IMR-90 (cell line): ENCODE data around the gene GUCD1. TPM values are rescaled to one million over a fixed set of nuclear protein-coding genes. Genes with fewer than 3 reads are reported as not detected.

Experiments used
- ATAC-seq: fragments of 200-7000 bp; cut with Tn5 transposase; 2 replicates; pipeline ENCODE4 v1.9.1; 2020; ENCODE audit warnings: low read depth, mild to moderate bottlenecking, moderate library complexity
- BruUV-seq: library from RNA; stranded (reverse); fragments of 400-500 nt; replicated peaks from 2 replicates; lab custom pipeline; 2021; lab: Mats Ljungman, UMichigan
- CTCF ChIA-PET: fragments of 300-600 bp; formaldehyde crosslinking; extraction: SDS; loops from one replicate; lab custom pipeline; 2021; ENCODE audit warnings: antibody characterized with exemption; lab: Yijun Ruan, JAX
- POLR2A ChIA-PET: fragments of 300-600 bp; sonication (Branson Sonifier 250); formaldehyde crosslinking; loops from one replicate; lab custom pipeline; 2022; ENCODE audit warnings: antibody characterized with exemption; ENCODE audit not compliant: unreplicated experiment; lab: Charles Lee
- DNase-seq: peaks from one replicate; pipeline ENCODE4 v3.0.0; 2013
- H2AFZ ChIP-seq: replicated peaks from 2 replicates; pipeline ENCODE3; 2013; ENCODE audit warnings: low read length, mild to moderate bottlenecking; ENCODE audit not compliant: poor library complexity
- H2AK5ac ChIP-seq: 2 replicates; pipeline ENCODE4 v1.6.1; 2013; ENCODE audit warnings: low read depth, low read length, inconsistent platforms
- H2AK9ac ChIP-seq: replicated peaks from 2 replicates; pipeline ENCODE3; 2013; ENCODE audit warnings: mild to moderate bottlenecking, low read depth, low read length, moderate library complexity; ENCODE audit not compliant: poor library complexity
- H2BK120ac ChIP-seq: 2 replicates; pipeline ENCODE4 v1.6.1; 2013; ENCODE audit warnings: low read depth, low read length, inconsistent platforms
- H2BK15ac ChIP-seq: 3 replicates; pipeline ENCODE4 v1.6.1; 2013; ENCODE audit warnings: low read depth, low read length, inconsistent platforms
- H2BK20ac ChIP-seq: 2 replicates; pipeline ENCODE4 v1.6.1; 2013; ENCODE audit warnings: low read depth, mild to moderate bottlenecking, inconsistent platforms, low read length, moderate library complexity
- H2BK5ac ChIP-seq: 2 replicates; pipeline ENCODE4 v1.6.1; 2013; ENCODE audit warnings: mild to moderate bottlenecking, low read depth, low read length, inconsistent platforms; ENCODE audit not compliant: poor library complexity, severe bottlenecking
- H3K14ac ChIP-seq: replicated peaks from 2 replicates; pipeline ENCODE4 v1.6.1; 2013; ENCODE audit warnings: low read depth, low read length, inconsistent platforms
- H3K18ac ChIP-seq: 2 replicates; pipeline ENCODE4 v1.6.1; 2013; ENCODE audit warnings: low read depth, low read length, control low read depth
- H3K23ac ChIP-seq: 2 replicates; pipeline ENCODE4 v1.6.1; 2013; ENCODE audit warnings: low read depth, low read length, inconsistent platforms
- H3K27ac ChIP-seq: 2 replicates; pipeline ENCODE4 v1.5.1; 2013; ENCODE audit warnings: mild to moderate bottlenecking, control low read depth, low read length; ENCODE audit not compliant: insufficient read depth
- H3K27me3 ChIP-seq: 2 replicates; pipeline ENCODE4 v1.6.1; 2013; ENCODE audit warnings: low read length; ENCODE audit not compliant: control insufficient read depth, insufficient read depth
- H3K36me3 ChIP-seq: 2 replicates; pipeline ENCODE4 v1.6.1; 2013; ENCODE audit warnings: low read length, mixed read lengths; ENCODE audit not compliant: control insufficient read depth, insufficient read depth
- H3K4ac ChIP-seq: 2 replicates; pipeline ENCODE4 v1.6.1; 2013; ENCODE audit warnings: low read depth, low read length, inconsistent platforms
- H3K4me1 ChIP-seq: 2 replicates; pipeline ENCODE4 v1.6.1; 2013; ENCODE audit warnings: low read length, mixed read lengths; ENCODE audit not compliant: control insufficient read depth, insufficient read depth
- H3K4me2 ChIP-seq: 2 replicates; pipeline ENCODE4 v1.6.1; 2013; ENCODE audit warnings: low read depth, mild to moderate bottlenecking, control low read depth, low read length, moderate library complexity
- H3K4me3 ChIP-seq: 2 replicates; pipeline ENCODE4 v1.5.1; 2013; ENCODE audit warnings: low read depth, mild to moderate bottlenecking, control low read depth, low read length, moderate library complexity; ENCODE audit not compliant: insufficient read depth
- H3K56ac ChIP-seq: 2 replicates; pipeline ENCODE4 v1.6.1; 2013; ENCODE audit warnings: low read length, inconsistent platforms; ENCODE audit not compliant: insufficient read depth; ENCODE audit errors: extremely low read depth
- H3K79me1 ChIP-seq, 2 experiments: 2 replicates each; pipeline ENCODE4 v1.6.1; 2013; ENCODE audit warnings: low read length in 2 of 2, inconsistent platforms in 1 of 2, low read depth in 1 of 2
- H3K9ac ChIP-seq: 2 replicates; pipeline ENCODE4 v1.6.1; 2013; ENCODE audit warnings: low read depth, low read length, control low read depth
- H3K9me1 ChIP-seq: 2 replicates; pipeline ENCODE4 v1.6.1; 2013; ENCODE audit warnings: low read length, inconsistent platforms; ENCODE audit not compliant: insufficient read depth
- H3K9me3 ChIP-seq: 2 replicates; pipeline ENCODE4 v1.6.1; 2013; ENCODE audit warnings: low read length; ENCODE audit not compliant: control insufficient read depth, insufficient read depth
- H4K20me1 ChIP-seq: 2 replicates; pipeline ENCODE4 v1.6.1; 2013; ENCODE audit warnings: low read length, inconsistent platforms; ENCODE audit not compliant: insufficient read depth
- H4K5ac ChIP-seq: 2 replicates; pipeline ENCODE4 v1.6.1; 2013; ENCODE audit warnings: mild to moderate bottlenecking, low read depth, low read length, control low read depth
- H4K8ac ChIP-seq, 2 experiments: 2 replicates each; pipeline ENCODE4 v1.6.1; 2013; ENCODE audit warnings: low read depth in 2 of 2, low read length in 2 of 2, control low read depth in 1 of 2, inconsistent platforms in 1 of 2
- H4K91ac ChIP-seq: 2 replicates; pipeline ENCODE4 v1.6.1; 2013; ENCODE audit warnings: low read depth, low read length, inconsistent platforms; ENCODE audit not compliant: insufficient read depth
- BHLHE40 ChIP-seq: fragments of 150-350 bp; IDR thresholded peaks from 2 replicates; pipeline ENCODE4 v1.6.1; 2016; ENCODE audit warnings: mild to moderate bottlenecking, low read depth, low read length
- CEBPB ChIP-seq: IDR thresholded peaks from 2 replicates; pipeline ENCODE4 v1.6.1; 2012; ENCODE audit warnings: low read depth, low read length, improper control_type of control experiment
- CHD1 ChIP-seq: IDR thresholded peaks from 2 replicates; pipeline ENCODE4 v1.6.1; 2012; ENCODE audit warnings: low read depth, low read length, improper control_type of control experiment
- FOS ChIP-seq: fragments of 150-350 bp; IDR thresholded peaks from 2 replicates; pipeline ENCODE4 v1.6.1; 2016; ENCODE audit warnings: low read depth, low read length
- MAFK ChIP-seq: IDR thresholded peaks from 2 replicates; pipeline ENCODE4 v1.6.1; 2012; ENCODE audit warnings: low read depth, low read length, improper control_type of control experiment
- MAZ ChIP-seq: IDR thresholded peaks from 2 replicates; pipeline ENCODE4 v1.6.1; 2012; ENCODE audit warnings: low read depth, mild to moderate bottlenecking, low read length, improper control_type of control experiment, moderate library complexity, borderline replicate concordance
- MXI1 ChIP-seq: IDR thresholded peaks from 2 replicates; pipeline ENCODE4 v1.6.1; 2012; ENCODE audit warnings: low read depth, mild to moderate bottlenecking, low read length, moderate library complexity, borderline replicate concordance
- NFE2L2 ChIP-seq: fragments of 150-350 bp; IDR thresholded peaks from 2 replicates; pipeline ENCODE4 v1.6.1; 2016; ENCODE audit warnings: low read depth, mild to moderate bottlenecking, low read length
- POLR2A ChIP-seq: IDR thresholded peaks from 2 replicates; pipeline ENCODE4 v1.6.1; 2012; ENCODE audit warnings: mild to moderate bottlenecking, low read depth, low read length
- RAD21 ChIP-seq: IDR thresholded peaks from 2 replicates; pipeline ENCODE4 v1.6.1; 2012; ENCODE audit warnings: low read length, improper control_type of control experiment
- RCOR1 ChIP-seq: IDR thresholded peaks from 2 replicates; pipeline ENCODE4 v1.6.1; 2012; ENCODE audit warnings: mild to moderate bottlenecking, low read length, improper control_type of control experiment; ENCODE audit not compliant: insufficient replicate concordance
- RFX5 ChIP-seq: IDR thresholded peaks from 2 replicates; pipeline ENCODE4 v1.8.0; 2012; ENCODE audit warnings: low read depth, mild to moderate bottlenecking, low read length, moderate library complexity
- SMC3 ChIP-seq: fragments of 150-350 bp; IDR thresholded peaks from 2 replicates; pipeline ENCODE4 v1.6.1; 2016; ENCODE audit warnings: low read depth, mild to moderate bottlenecking, antibody characterized with exemption, low read length, moderate library complexity
- WGBS, 2 experiments: methylation state at CpG; one replicate each; pipeline versions ENCODE4 v1.1.5 to v1.1.7; 2013; ENCODE audit warnings: missing lambda C conversion rate in 2 of 2; ENCODE audit not compliant: insufficient read length in 1 of 2; ENCODE audit errors: extremely low coverage in 2 of 2; 5-methylcytosine and 5-hydroxymethylcytosine counted together
- dilution Hi-C: fragments of 300-500 bp; cut with HindIII; formaldehyde crosslinking; loops from one replicate; pipeline ENCODE4 v1.14.3; 2018; ENCODE audit warnings: low sequenced_read_pairs; ENCODE audit not compliant: unreplicated experiment
- in situ Hi-C: fragments of 300-500 bp; cut with MboI; formaldehyde crosslinking; loops from 3 replicates; pipeline ENCODE4 v1.14.3; 2019; ENCODE audit warnings: low sequenced_read_pairs, inconsistent platforms, mixed read lengths
- intact Hi-C: fragments of 100-400 bp; cut with micrococcal nuclease; formaldehyde crosslinking; loops from 2 replicates; pipeline ENCODE4 v1.10.0; 2022
- polyA plus RNA-seq, 3 experiments: library from polyadenylated mRNA; depleted of rRNA; stranded (reverse); fragments of >200 nt; gene quantifications; 2 replicates each; pipeline ENCODE4 v1.2.3, GENCODE V29; 2012; ENCODE audit warnings: low replicate concordance in 1 of 3
- total RNA-seq: library from RNA; depleted of rRNA; stranded (reverse); fragments of >200 nt; gene quantifications from 2 replicates; pipeline ENCODE4 v1.2.3, GENCODE V29; 2012
- TF ChIP-seq, protein P1 (sequence below): conservative IDR thresholded peaks from 2 replicates; pipeline ENCODE4 v1.5.1; 2012; ENCODE audit warnings: mild to moderate bottlenecking, low read depth, low read length, improper control_type of control experiment
- TF ChIP-seq, protein P2 (sequence below): fragments of 150-350 bp; IDR thresholded peaks from 2 replicates; pipeline ENCODE4 v1.6.1; 2017; ENCODE audit warnings: mild to moderate bottlenecking, antibody characterized with exemption, low read length, low read depth
- TF ChIP-seq, protein P3 (sequence below): fragments of 150-350 bp; IDR thresholded peaks from 2 replicates; pipeline ENCODE4 v1.6.1; 2016; ENCODE audit warnings: low read depth, mild to moderate bottlenecking, low read length, moderate library complexity, borderline replicate concordance

GUCD1 gene
- total and polyA plus RNA-seq, 2 of the 4 experiments (the other 2 are of a cell fraction) = 97.6 to 143 TPM

DNA sequence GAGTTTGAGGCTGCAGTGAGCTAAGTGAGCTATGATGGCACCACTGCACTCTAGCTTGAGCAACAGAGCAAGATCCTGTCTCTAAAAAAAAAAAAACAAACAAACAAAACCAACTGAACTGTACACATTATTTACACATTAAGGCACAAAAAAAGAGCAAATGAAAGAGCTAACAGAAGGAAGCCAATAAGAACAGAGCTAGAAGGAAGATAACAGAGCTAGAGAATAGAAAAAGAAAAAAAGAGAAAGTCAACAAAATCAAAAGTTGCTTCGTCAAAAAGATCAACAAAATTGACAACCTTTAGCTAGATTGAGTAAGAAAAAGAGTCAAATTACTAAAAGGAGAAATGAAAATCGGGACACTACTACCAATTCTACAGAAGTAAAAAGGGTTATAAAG, 25.0 kb downstream of the GUCD1 start:
- DNase-seq (no peak), ATAC-seq (no peak)
- Histone ChIP-seq H3K23ac (no peak overlapping the region), H4K91ac (no peak overlapping the region), H3K9me3 (no peaks in the 10 kb centered on the region), H3K56ac (no peak overlapping the region), H2BK5ac (no peak overlapping the region), H2AFZ (no peak overlapping the region), H3K4ac (no peak overlapping the region), H3K14ac (no peak overlapping the region), H2AK9ac (no peak overlapping the region), H2BK15ac (no peak overlapping the region), H4K20me1 (no peaks in the 10 kb centered on the region), H3K27ac (no peak overlapping the region), H3K9ac (no peak overlapping the region), H3K18ac (no peak overlapping the region), H3K36me3 (no peaks in the 10 kb centered on the region), H3K4me2 (no peak overlapping the region), H4K8ac (no peak overlapping the region), H2BK120ac (no peak overlapping the region), H3K4me3 (no peak overlapping the region), H4K5ac (no peak overlapping the region), H2BK20ac (no peak overlapping the region), H2AK5ac (no peak overlapping the region), H3K79me1 (no peaks in the 10 kb centered on the region), H3K4me1 (no peaks in the 10 kb centered on the region), H3K9me1 (no peaks in the 10 kb centered on the region), H3K27me3 (peaks cover 9% of the 10 kb centered on the region)
- in situ Hi-C loops (no loop called here), dilution Hi-C loops (no loop called here), intact Hi-C loops (loop anchor here (5.0 kb wide), 1 partner anchor 343 kb away; no protein-coding TSS in a partner anchor)
- WGBS, 2 experiments = no CpG with 5 or more reads among the region's 2 CpGs
- ChIA-PET POLR2A (no interaction called here), CTCF (interaction anchor here (0.6 to 0.9 kb wide), 3 partner anchors 9 to 106 kb away, joined by 3 to 6 read pairs (median 3); no protein-coding TSS in a partner anchor)
- TF ChIP-seq RCOR1 (no peak), MAZ (no peak), FOS (no peak), MAFK (no peak), NFE2L2 (no peak), CEBPB (no peak), RAD21 (no peak), MXI1 (no peak), RFX5 (no peak), BHLHE40 (no peak), CHD1 (no peak), POLR2A (no peak), SMC3 (no peak)
- TF ChIP-seq, protein P1, sequence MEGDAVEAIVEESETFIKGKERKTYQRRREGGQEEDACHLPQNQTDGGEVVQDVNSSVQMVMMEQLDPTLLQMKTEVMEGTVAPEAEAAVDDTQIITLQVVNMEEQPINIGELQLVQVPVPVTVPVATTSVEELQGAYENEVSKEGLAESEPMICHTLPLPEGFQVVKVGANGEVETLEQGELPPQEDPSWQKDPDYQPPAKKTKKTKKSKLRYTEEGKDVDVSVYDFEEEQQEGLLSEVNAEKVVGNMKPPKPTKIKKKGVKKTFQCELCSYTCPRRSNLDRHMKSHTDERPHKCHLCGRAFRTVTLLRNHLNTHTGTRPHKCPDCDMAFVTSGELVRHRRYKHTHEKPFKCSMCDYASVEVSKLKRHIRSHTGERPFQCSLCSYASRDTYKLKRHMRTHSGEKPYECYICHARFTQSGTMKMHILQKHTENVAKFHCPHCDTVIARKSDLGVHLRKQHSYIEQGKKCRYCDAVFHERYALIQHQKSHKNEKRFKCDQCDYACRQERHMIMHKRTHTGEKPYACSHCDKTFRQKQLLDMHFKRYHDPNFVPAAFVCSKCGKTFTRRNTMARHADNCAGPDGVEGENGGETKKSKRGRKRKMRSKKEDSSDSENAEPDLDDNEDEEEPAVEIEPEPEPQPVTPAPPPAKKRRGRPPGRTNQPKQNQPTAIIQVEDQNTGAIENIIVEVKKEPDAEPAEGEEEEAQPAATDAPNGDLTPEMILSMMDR = no peak
- TF ChIP-seq, protein P2, sequence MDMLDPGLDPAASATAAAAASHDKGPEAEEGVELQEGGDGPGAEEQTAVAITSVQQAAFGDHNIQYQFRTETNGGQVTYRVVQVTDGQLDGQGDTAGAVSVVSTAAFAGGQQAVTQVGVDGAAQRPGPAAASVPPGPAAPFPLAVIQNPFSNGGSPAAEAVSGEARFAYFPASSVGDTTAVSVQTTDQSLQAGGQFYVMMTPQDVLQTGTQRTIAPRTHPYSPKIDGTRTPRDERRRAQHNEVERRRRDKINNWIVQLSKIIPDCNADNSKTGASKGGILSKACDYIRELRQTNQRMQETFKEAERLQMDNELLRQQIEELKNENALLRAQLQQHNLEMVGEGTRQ = no peak
- TF ChIP-seq, protein P3, sequence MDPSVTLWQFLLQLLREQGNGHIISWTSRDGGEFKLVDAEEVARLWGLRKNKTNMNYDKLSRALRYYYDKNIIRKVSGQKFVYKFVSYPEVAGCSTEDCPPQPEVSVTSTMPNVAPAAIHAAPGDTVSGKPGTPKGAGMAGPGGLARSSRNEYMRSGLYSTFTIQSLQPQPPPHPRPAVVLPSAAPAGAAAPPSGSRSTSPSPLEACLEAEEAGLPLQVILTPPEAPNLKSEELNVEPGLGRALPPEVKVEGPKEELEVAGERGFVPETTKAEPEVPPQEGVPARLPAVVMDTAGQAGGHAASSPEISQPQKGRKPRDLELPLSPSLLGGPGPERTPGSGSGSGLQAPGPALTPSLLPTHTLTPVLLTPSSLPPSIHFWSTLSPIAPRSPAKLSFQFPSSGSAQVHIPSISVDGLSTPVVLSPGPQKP = no peak
- no TSS peak for BruUV-seq
